Heart left ventricle (tissue), 13 donors: ENCODE data around the gene FRMPD4.

ENCODE experiments used
- CTCF ChIP-seq, 12 donors: fragments of 200-600 bp; sonication (generic) in 4 of 12; IDR thresholded peaks; one replicate each; pipeline versions ENCODE4 v1.5.0 to v1.8.0; 2018 to 2022; ENCODE audit warnings: antibody characterized with exemption in 12 of 12, mild to moderate bottlenecking in 5 of 12
- POLR2A ChIP-seq, 2 donors: fragments of 450-650 bp; IDR thresholded peaks; one replicate each; pipeline ENCODE4 v1.6.1; 2017; ENCODE audit warnings: antibody characterized with exemption in 2 of 2, mild to moderate bottlenecking in 2 of 2, moderate library complexity in 2 of 2
- donor health status: ischemic (EF 13 %, LVEDD 7.1; RV severe dilation, severe dysfunction).
- donor health status: DM: no; HTN: yes; CAD: no.
- donor health status: DM: no; HTN: no; CAD: no.
- donor health status: ischemic (EF 25% LVEDD 6.9; RV normal size, moderate dysfunction).
- donor health status: ischemic (EF 25% LVEDD 5.7; RV mildly dilated, moderate dysfunction).
- donor health status: ischemic (EF 35%, LVEDD 5.7; RV mildly dilated, moderate dysfunction).
- donor health status: nonischemic (EF 11% LVEDD 7.7; RV severe dilation, severe dysfunction).
- donor health status: DM: yes; HTN: yes; CAD: no.
- donor health status: PGD.
- donor health status: ischemic (EF 29% LVEDD 5.4; RV normal size, mild dysfunction).
- donor health status: nonischemic (EF 23%, LVEDD 6.1; RV moderate dilation, normal function).

GRCh38 chrX:12240491-12240890 lies 102.2 kb downstream of the FRMPD4 start:
- TF ChIP-seq POLR2A (IDR thresholded peaks at IDR 0.05) (no peak), CTCF (IDR thresholded peaks at IDR 0.05) (no peak)
